ENCODE data around the gene VAV2. TPM values are rescaled to one million over a fixed set of nuclear protein-coding genes. Genes with fewer than 3 reads are reported as not detected.

VAV2 gene
- total and polyA plus RNA-seq, 2 experiments from 2014 or later: 8.1 to 28.9 TPM

GRCh38 chr9:133715866-133716563 lies 276.1 kb downstream of the VAV2 start:
- ATAC-seq (peak; percentile 85), DNase-seq (ENCODE audit: low spot score) (peak; percentile 71)
- H3K79me2 ChIP-seq (replicated peaks; ENCODE audit: insufficient read depth): no peaks in the 10 kb centered on the region
- H3K4me3 ChIP-seq: no peak overlapping the region
- peaks cover 7% of the 10 kb centered on the region for H3K27me3 Mint-ChIP-seq (ENCODE audit: insufficient read depth, low read depth, poor library complexity)
- no peaks in the 10 kb centered on the region for H3K9me2 ChIP-seq (ENCODE audit: insufficient read depth)
- peak overlapping the region; percentile 40 for H3K27ac Mint-ChIP-seq
- H3K27ac ChIP-seq (ENCODE audit: low read depth): no peak overlapping the region
- H3K4me1 Mint-ChIP-seq: peaks cover 17% of the 10 kb centered on the region
- no peaks in the 10 kb centered on the region for H4K20me1 ChIP-seq (replicated peaks; ENCODE audit: insufficient read depth)
- peaks cover 5% of the 10 kb centered on the region for H3K9me3 Mint-ChIP-seq
- no peak overlapping the region for H3K4me3 Mint-ChIP-seq
- no peaks in the 10 kb centered on the region for H3K27me3 ChIP-seq (ENCODE audit: insufficient read depth)
- H3K4me2 ChIP-seq: no peak overlapping the region
- peaks cover 7% of the 10 kb centered on the region; the same call in 2 of the 3 replicates for H3K36me3 Mint-ChIP-seq (ENCODE audit: low read depth)
- H3K4me1 ChIP-seq (ENCODE audit: insufficient read depth): no peaks in the 10 kb centered on the region
- no peaks in the 10 kb centered on the region for H3F3A ChIP-seq (replicated peaks; ENCODE audit: low read depth)
- H3K36me3 ChIP-seq (ENCODE audit: insufficient read depth): no peaks in the 10 kb centered on the region; the same call in 1 of the 2 replicates
- no peak overlapping the region for H2AFZ ChIP-seq
- peak; percentile 58 to 80 for TF ChIP-seq CTCF (conservative IDR thresholded peaks at IDR 0.05; ENCODE audit: low read depth in 2 of 2)
- TF ChIP-seq REST (IDR thresholded peaks at IDR 0.05; ENCODE audit: unreplicated experiment): no peak

GRCh38 chr9:133715295-133715865 lies 276.7 kb downstream of the VAV2 start:
- no peak overlapping the region for H3K4me3 Mint-ChIP-seq
- no peak overlapping the region; the same call in 1 of the 2 replicates for H3K27ac Mint-ChIP-seq
- DNase-seq (ENCODE audit: low spot score): no peak
- peaks cover 2% of the 10 kb centered on the region for H3K9me3 Mint-ChIP-seq
- H3K36me3 Mint-ChIP-seq (ENCODE audit: low read depth): peaks cover 2% of the 10 kb centered on the region; the same call in 2 of the 3 replicates
- Histone ChIP-seq H2AFZ (no peak overlapping the region), H3K36me3 (ENCODE audit: insufficient read depth) (no peaks in the 10 kb centered on the region; the same call in 1 of the 2 replicates), H3K9me2 (ENCODE audit: insufficient read depth) (no peaks in the 10 kb centered on the region), H3K4me3 (no peak overlapping the region), H3K27me3 (ENCODE audit: insufficient read depth) (no peaks in the 10 kb centered on the region), H3K4me2 (no peak overlapping the region), H3K27ac (ENCODE audit: low read depth) (no peak overlapping the region), H3K4me1 (ENCODE audit: insufficient read depth) (no peaks in the 10 kb centered on the region), H4K20me1 (replicated peaks; ENCODE audit: insufficient read depth) (no peaks in the 10 kb centered on the region), H3K79me2 (replicated peaks; ENCODE audit: insufficient read depth) (no peaks in the 10 kb centered on the region), H3F3A (replicated peaks; ENCODE audit: low read depth) (no peaks in the 10 kb centered on the region)
- ATAC-seq: peak; percentile 46
- H3K4me1 Mint-ChIP-seq: peaks cover 17% of the 10 kb centered on the region
- peaks cover 11% of the 10 kb centered on the region for H3K27me3 Mint-ChIP-seq (ENCODE audit: insufficient read depth, low read depth, poor library complexity)
- TF ChIP-seq ETS1 (IDR thresholded peaks at IDR 0.05): no peak
- no peak for TF ChIP-seq POLR2AphosphoS5 (IDR thresholded peaks at IDR 0.05; ENCODE audit: low read depth)
- no peak for TF ChIP-seq CREB1 (CRISPR knock-in tag; IDR thresholded peaks at IDR 0.05; ENCODE audit: low read depth)
- no peak for TF ChIP-seq ZNF331 (CRISPR knock-in tag; IDR thresholded peaks at IDR 0.05; ENCODE audit: low read depth)
- TF ChIP-seq EZH2phosphoT487 (IDR thresholded peaks at IDR 0.05; ENCODE audit: unreplicated experiment): no peak
- no peak for TF ChIP-seq NANOG (IDR thresholded peaks at IDR 0.05; ENCODE audit: borderline replicate concordance)
- no peak for TF ChIP-seq EZH2 (IDR thresholded peaks at IDR 0.05; ENCODE audit: low read depth, unreplicated experiment)

Data from GM23338 (cell line).